Glutamatergic neuron (in vitro differentiated cells): ENCODE results near the gene ZC3H12D. TPM values are rescaled to one million over a fixed set of nuclear protein-coding genes. Genes with fewer than 3 reads are reported as not detected.

Experiments used
- DNase-seq: peaks from one replicate; pipeline ENCODE4 v3.0.0; 2022
- H3K27ac Mint-ChIP-seq: one replicate; pipeline ENCODE4 v1.8.0; 2020; ENCODE audit warnings: mild to moderate bottlenecking, mixed read lengths, inconsistent platforms; ENCODE audit not compliant: unreplicated experiment
- H3K27me3 Mint-ChIP-seq: one replicate; pipeline ENCODE4 v1.8.0; 2020; ENCODE audit warnings: mild to moderate bottlenecking, moderate library complexity, mixed read lengths, inconsistent platforms; ENCODE audit not compliant: unreplicated experiment
- H3K36me3 Mint-ChIP-seq: one replicate; pipeline ENCODE4 v1.8.0; 2020; ENCODE audit warnings: mild to moderate bottlenecking, mixed read lengths, inconsistent platforms; ENCODE audit not compliant: unreplicated experiment
- H3K4me1 Mint-ChIP-seq: one replicate; pipeline ENCODE4 v1.8.0; 2020; ENCODE audit warnings: mild to moderate bottlenecking, low read depth, mixed read lengths, inconsistent platforms; ENCODE audit not compliant: unreplicated experiment
- H3K4me3 Mint-ChIP-seq: one replicate; pipeline ENCODE4 v1.8.0; 2020; ENCODE audit warnings: mild to moderate bottlenecking, mixed read lengths, inconsistent platforms; ENCODE audit not compliant: unreplicated experiment
- H3K9me3 Mint-ChIP-seq: one replicate; pipeline ENCODE4 v1.8.0; 2020; ENCODE audit warnings: mild to moderate bottlenecking, moderate library complexity, mixed read lengths, inconsistent platforms; ENCODE audit not compliant: unreplicated experiment
- CTCF ChIP-seq: fragments of 200-600 bp; sonication (generic); IDR thresholded peaks from one replicate; pipeline ENCODE4 v1.5.0; 2021; ENCODE audit not compliant: partially characterized antibody, unreplicated experiment
- total RNA-seq: library from RNA; stranded (reverse); fragmentation: NEBNext Ultra II Directional; extraction: Animal tissue kit (Norgen Biotek cat#: 25700); gene quantifications from one replicate; pipeline ENCODE4 v1.2.1, GENCODE V29; 2021; ENCODE audit not compliant: unreplicated experiment

The ZC3H12D gene
- total RNA-seq, 1 donor from 2014 or later, result 48.7 TPM

GRCh38 chr6:149478631-149479314 is 6.0 kb downstream of the ZC3H12D start:
- DNase-seq, result no peak
- no peaks in the 10 kb centered on the region for H3K36me3 Mint-ChIP-seq
- no peaks in the 10 kb centered on the region for H3K9me3 Mint-ChIP-seq
- H3K4me3 Mint-ChIP-seq, result no peak overlapping the region
- no peak overlapping the region for H3K27ac Mint-ChIP-seq
- H3K4me1 Mint-ChIP-seq, result no peaks in the 10 kb centered on the region
- H3K27me3 Mint-ChIP-seq, result no peaks in the 10 kb centered on the region
- no peak for TF ChIP-seq CTCF

GRCh38 chr6:149477544-149477943 is 7.3 kb downstream of the ZC3H12D start:
- no peaks in the 10 kb centered on the region for H3K27me3 Mint-ChIP-seq
- no peak for TF ChIP-seq CTCF
- H3K36me3 Mint-ChIP-seq, result no peaks in the 10 kb centered on the region
- H3K4me3 Mint-ChIP-seq, result no peak overlapping the region
- H3K27ac Mint-ChIP-seq, result no peak overlapping the region
- no peaks in the 10 kb centered on the region for H3K4me1 Mint-ChIP-seq
- no peak for DNase-seq
- H3K9me3 Mint-ChIP-seq, result no peaks in the 10 kb centered on the region

- H3K27ac Mint-ChIP-seq, result no peak overlapping the region
- DNase-seq, result no peak
Measured at GRCh38 chr6:149476789-149477455, 7.9 kb downstream of the ZC3H12D start.

GRCh38 chr6:149474108-149474935 is 10.5 kb downstream of the ZC3H12D start:
- Mint-ChIP-seq H3K9me3 (no peaks in the 10 kb centered on the region), H3K36me3 (no peaks in the 10 kb centered on the region), H3K27me3 (no peaks in the 10 kb centered on the region), H3K4me1 (no peaks in the 10 kb centered on the region), H3K27ac (no peak overlapping the region), H3K4me3 (no peak overlapping the region)
- no peak for TF ChIP-seq CTCF
- DNase-seq, result no peak

More at GRCh38 chr6:149476789-149477455, 7.9 kb downstream of the ZC3H12D start:
- H3K27me3 Mint-ChIP-seq, result no peaks in the 10 kb centered on the region
- no peak for TF ChIP-seq CTCF
- H3K9me3 Mint-ChIP-seq, result no peaks in the 10 kb centered on the region
- H3K4me1 Mint-ChIP-seq, result no peaks in the 10 kb centered on the region
- H3K36me3 Mint-ChIP-seq, result no peaks in the 10 kb centered on the region
- H3K4me3 Mint-ChIP-seq, result no peak overlapping the region
